Loucy (cell line): ENCODE data around the gene POLD4.

Experiments used
- H2AFZ ChIP-seq: fragments of 200-600 bp; sonication (generic); 2 replicates; pipeline ENCODE4 v1.6.0; 2016; ENCODE audit warnings: antibody characterized with exemption, mild to moderate bottlenecking, low read length, moderate library complexity
- H3F3A ChIP-seq: fragments of 200-600 bp; 2 replicates; pipeline ENCODE4 v1.6.0; 2016; ENCODE audit warnings: antibody characterized with exemption, low read depth, mild to moderate bottlenecking
- H3K27me3 ChIP-seq: fragments of 200-600 bp; sonication (generic); 2 replicates; pipeline ENCODE4 v1.6.1; 2014; ENCODE audit warnings: low read length, mild to moderate bottlenecking; ENCODE audit not compliant: insufficient read depth, poor library complexity, severe bottlenecking
- H3K36me3 ChIP-seq: fragments of 200-600 bp; sonication (generic); 2 replicates; pipeline ENCODE4 v1.6.1; 2016; ENCODE audit warnings: low read length; ENCODE audit not compliant: insufficient read depth
- H3K4me1 ChIP-seq: fragments of 200-600 bp; sonication (generic); 2 replicates; pipeline ENCODE4 v1.5.1; 2014; ENCODE audit warnings: low read length, mild to moderate bottlenecking; ENCODE audit not compliant: insufficient read depth, poor library complexity, severe bottlenecking
- H3K4me2 ChIP-seq: fragments of 200-600 bp; sonication (generic); 2 replicates; pipeline ENCODE4 v1.6.0; 2014; ENCODE audit warnings: antibody characterized with exemption, low read length, low read depth, mild to moderate bottlenecking; ENCODE audit not compliant: poor library complexity, severe bottlenecking
- H3K4me3 ChIP-seq: fragments of 200-600 bp; sonication (generic); 2 replicates; pipeline ENCODE4 v1.5.1; 2014; ENCODE audit warnings: low read length, mild to moderate bottlenecking, mixed read lengths; ENCODE audit not compliant: poor library complexity, severe bottlenecking
- H3K79me2 ChIP-seq: fragments of 200-600 bp; sonication (generic); 2 replicates; pipeline ENCODE4 v1.6.1; 2014; ENCODE audit warnings: low read length; ENCODE audit not compliant: insufficient read depth
- H3K9ac ChIP-seq: fragments of 200-600 bp; sonication (generic); 2 replicates; pipeline ENCODE4 v1.6.0; 2014; ENCODE audit warnings: mild to moderate bottlenecking, low read depth, low read length, moderate library complexity; ENCODE audit not compliant: poor library complexity, severe bottlenecking
- H3K9me2 ChIP-seq: fragments of 200-600 bp; sonication (generic); replicated peaks from 2 replicates; pipeline ENCODE4 v1.6.1; 2016; ENCODE audit warnings: low read depth, low read length, mixed read lengths
- H3K9me3 ChIP-seq: fragments of 200-600 bp; sonication (generic); 2 replicates; pipeline ENCODE4 v1.6.1; 2014; ENCODE audit warnings: mild to moderate bottlenecking, antibody characterized with exemption, low read length, low read depth; ENCODE audit not compliant: insufficient read depth
- H4K20me1 ChIP-seq: fragments of 200-600 bp; sonication (generic); 2 replicates; pipeline ENCODE4 v1.6.0; 2014; ENCODE audit warnings: antibody characterized with exemption, low read length, mild to moderate bottlenecking; ENCODE audit not compliant: insufficient read depth, poor library complexity, severe bottlenecking
- EZH2phosphoT487 ChIP-seq: fragments of 200-600 bp; IDR thresholded peaks from 2 replicates; pipeline ENCODE4 v1.6.1; 2018; ENCODE audit warnings: antibody characterized with exemption, mild to moderate bottlenecking, moderate library complexity, borderline replicate concordance
- TF ChIP-seq, protein P1 (sequence below): fragments of 200-600 bp; sonication (generic); conservative IDR thresholded peaks from 2 replicates; pipeline ENCODE4 v1.5.1; 2014; ENCODE audit warnings: mild to moderate bottlenecking, antibody characterized with exemption, low read length

Gene POLD4

DNA sequence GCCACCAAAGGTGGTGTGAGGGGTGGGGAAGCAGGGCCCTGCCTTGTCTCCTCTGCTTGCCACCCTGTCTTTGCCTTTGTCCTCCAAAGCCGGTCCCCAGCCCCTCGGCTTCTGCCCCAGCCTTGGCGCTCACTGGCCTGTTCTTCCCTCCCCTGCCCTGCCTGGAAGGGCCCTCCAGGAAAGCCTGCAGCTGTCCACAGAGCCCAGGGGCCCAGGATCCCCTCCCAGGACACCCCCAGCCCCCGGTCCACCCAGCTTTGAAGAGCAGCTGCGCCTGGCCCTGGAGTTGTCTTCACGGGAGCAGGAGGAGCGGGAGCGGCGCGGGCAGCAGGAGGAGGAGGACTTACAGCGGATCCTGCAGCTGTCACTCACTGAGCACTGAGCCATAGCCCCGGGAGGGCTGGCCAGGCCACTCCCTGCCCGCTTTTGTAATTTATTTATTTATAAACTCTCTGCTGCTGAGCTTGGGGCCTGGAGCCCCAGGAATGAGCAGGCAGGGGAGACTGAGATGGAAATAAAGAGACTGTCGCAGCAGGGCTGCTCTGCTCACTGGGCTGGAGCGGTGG lies 51.3 kb downstream of the POLD4 start:
- no peaks in the 10 kb centered on the region for H3K9me2 ChIP-seq
- H3K4me3 ChIP-seq = no peak overlapping the region
- H3K9ac ChIP-seq = no peak overlapping the region
- H3K27me3 ChIP-seq = no peaks in the 10 kb centered on the region
- no peaks in the 10 kb centered on the region for H3K9me3 ChIP-seq
- H3K36me3 ChIP-seq = peaks cover 39% of the 10 kb centered on the region; the same call in 1 of the 2 replicates
- H3F3A ChIP-seq = no peaks in the 10 kb centered on the region
- no peaks in the 10 kb centered on the region for H3K4me1 ChIP-seq
- TF ChIP-seq EZH2phosphoT487 = no peak
- TF ChIP-seq, protein P1, sequence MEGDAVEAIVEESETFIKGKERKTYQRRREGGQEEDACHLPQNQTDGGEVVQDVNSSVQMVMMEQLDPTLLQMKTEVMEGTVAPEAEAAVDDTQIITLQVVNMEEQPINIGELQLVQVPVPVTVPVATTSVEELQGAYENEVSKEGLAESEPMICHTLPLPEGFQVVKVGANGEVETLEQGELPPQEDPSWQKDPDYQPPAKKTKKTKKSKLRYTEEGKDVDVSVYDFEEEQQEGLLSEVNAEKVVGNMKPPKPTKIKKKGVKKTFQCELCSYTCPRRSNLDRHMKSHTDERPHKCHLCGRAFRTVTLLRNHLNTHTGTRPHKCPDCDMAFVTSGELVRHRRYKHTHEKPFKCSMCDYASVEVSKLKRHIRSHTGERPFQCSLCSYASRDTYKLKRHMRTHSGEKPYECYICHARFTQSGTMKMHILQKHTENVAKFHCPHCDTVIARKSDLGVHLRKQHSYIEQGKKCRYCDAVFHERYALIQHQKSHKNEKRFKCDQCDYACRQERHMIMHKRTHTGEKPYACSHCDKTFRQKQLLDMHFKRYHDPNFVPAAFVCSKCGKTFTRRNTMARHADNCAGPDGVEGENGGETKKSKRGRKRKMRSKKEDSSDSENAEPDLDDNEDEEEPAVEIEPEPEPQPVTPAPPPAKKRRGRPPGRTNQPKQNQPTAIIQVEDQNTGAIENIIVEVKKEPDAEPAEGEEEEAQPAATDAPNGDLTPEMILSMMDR = no peak
- H3K79me2 ChIP-seq = no peaks in the 10 kb centered on the region
- no peaks in the 10 kb centered on the region for H4K20me1 ChIP-seq
- H2AFZ ChIP-seq = no peak overlapping the region
- no peak overlapping the region for H3K4me2 ChIP-seq

GRCh38 chr11:67301313-67301921 lies 51.9 kb downstream of the POLD4 start:
- H3K4me2 ChIP-seq = no peak overlapping the region
- H2AFZ ChIP-seq = no peak overlapping the region
- no peaks in the 10 kb centered on the region for H3K9me2 ChIP-seq
- no peak overlapping the region for H3K9ac ChIP-seq
- no peaks in the 10 kb centered on the region for H3K4me1 ChIP-seq
- no peak overlapping the region for H3K4me3 ChIP-seq
- no peaks in the 10 kb centered on the region for H3F3A ChIP-seq
- no peaks in the 10 kb centered on the region for H3K27me3 ChIP-seq
- peaks cover 39% of the 10 kb centered on the region; the same call in 1 of the 2 replicates for H3K36me3 ChIP-seq
- H3K9me3 ChIP-seq = no peaks in the 10 kb centered on the region
- H3K79me2 ChIP-seq = peaks cover 4% of the 10 kb centered on the region; the same call in 1 of the 2 replicates
- TF ChIP-seq, protein P1 = no peak
- TF ChIP-seq EZH2phosphoT487 = no peak
- no peaks in the 10 kb centered on the region for H4K20me1 ChIP-seq
